ENCODE data around the gene VAPB. TPM values are rescaled to one million over a fixed set of nuclear protein-coding genes. Genes with fewer than 3 reads are reported as not detected.

Gene VAPB
- total RNA-seq, 1 donor = 17.2 TPM

DNA sequence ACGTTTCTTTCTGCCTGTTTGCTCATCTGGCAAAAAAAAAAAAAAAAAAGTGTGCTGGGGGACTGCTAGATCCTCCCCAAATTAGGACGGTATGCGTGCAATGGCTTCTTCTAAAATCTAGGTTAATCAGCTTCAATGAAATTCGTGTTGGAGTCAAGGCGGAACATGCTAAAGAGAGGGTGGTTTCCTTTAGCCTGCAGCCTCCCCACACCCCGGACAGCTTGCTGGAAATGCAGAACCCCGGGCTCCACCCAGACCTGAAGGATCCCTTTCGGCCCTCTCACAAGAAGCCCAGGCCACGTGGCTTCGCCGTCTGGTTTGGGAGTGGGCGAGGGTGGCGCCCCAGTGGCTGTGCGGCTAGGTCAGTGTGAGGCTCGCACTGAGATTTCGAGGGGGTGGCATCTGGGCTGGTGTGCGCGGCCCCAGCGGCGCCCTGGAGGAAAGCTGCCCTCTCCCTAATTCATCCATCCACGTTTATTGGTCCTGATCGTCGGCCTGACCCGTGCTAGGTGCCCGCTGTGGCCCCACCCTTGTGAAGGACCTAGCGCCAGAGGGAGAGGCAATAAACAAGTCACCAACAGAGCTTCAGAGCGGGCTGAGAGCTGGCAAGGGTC is 77.2 kb downstream of the VAPB start:
- H3K4me3 ChIP-seq (ENCODE audit: low read depth, low read length) = no peak overlapping the region
- no peak for TF ChIP-seq CTCF (IDR thresholded peaks at IDR 0.05; ENCODE audit: insufficient read depth, low read length)
- no peak for DNase-seq (ENCODE audit: low read depth)

- no peak for TF ChIP-seq CTCF (IDR thresholded peaks at IDR 0.05; ENCODE audit: insufficient read depth, low read length)
- no peak for DNase-seq (ENCODE audit: low read depth)
- no peak overlapping the region for H3K4me3 ChIP-seq (ENCODE audit: low read depth, low read length)
Observed at GRCh38 chr20:58466729-58467571, 77.9 kb downstream of the VAPB start.

DNA sequence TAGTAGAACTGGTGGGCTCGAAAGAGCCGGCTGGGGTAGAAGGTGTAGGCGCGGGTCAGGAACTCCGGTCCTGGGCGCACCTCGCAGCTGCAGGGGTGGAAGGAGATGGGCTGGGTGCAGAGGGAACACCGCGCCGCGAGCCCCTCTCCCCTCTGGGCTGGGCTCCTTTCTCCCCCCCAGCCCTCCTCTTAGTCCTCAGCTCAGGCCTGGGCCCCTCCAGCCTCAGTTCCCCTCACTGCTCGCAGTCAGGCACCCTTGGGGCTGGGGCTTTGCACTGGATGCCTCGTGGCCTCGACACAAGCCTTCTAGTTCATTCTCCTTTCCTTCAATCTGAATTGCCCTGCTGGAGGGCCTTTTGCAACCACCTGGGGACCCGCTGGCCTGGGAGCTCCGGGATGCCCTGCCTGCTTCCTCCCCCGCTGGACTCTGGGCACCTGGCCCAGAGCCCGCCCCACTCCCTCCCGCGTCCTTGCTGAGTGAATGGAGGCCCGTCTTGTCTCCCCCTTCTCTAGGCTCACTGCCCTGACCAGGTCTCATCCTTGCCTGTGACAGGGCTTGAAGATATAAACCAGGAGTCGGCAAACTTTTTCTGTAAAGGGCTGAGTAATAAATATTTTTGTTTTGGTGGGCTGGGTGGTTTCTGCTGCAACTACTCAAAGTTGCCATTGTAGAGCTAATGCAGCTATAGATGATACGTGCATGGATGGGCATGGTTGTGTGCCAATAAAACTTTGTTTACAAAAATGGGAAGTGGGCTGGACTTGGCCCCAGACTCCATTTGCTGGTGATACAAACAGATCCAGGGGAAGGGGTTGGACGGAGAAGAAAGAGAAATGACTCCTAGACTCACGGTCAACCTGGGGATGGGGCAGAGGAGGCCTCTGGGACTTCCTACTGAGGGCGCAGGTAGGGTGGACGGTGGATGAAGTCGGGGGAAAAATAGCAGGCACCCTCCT is 78.8 kb downstream of the VAPB start:
- no peak for TF ChIP-seq CTCF (IDR thresholded peaks at IDR 0.05; ENCODE audit: insufficient read depth, low read length)
- no peak for DNase-seq (ENCODE audit: low read depth)
- no peak overlapping the region for H3K4me3 ChIP-seq (ENCODE audit: low read depth, low read length)

- no peak for DNase-seq (ENCODE audit: low read depth)
- no peak for TF ChIP-seq CTCF (IDR thresholded peaks at IDR 0.05; ENCODE audit: insufficient read depth, low read length)
- no peak overlapping the region for H3K4me3 ChIP-seq (ENCODE audit: low read depth, low read length)
Observed at GRCh38 chr20:58469616-58470015, 80.6 kb downstream of the VAPB start.

DNA sequence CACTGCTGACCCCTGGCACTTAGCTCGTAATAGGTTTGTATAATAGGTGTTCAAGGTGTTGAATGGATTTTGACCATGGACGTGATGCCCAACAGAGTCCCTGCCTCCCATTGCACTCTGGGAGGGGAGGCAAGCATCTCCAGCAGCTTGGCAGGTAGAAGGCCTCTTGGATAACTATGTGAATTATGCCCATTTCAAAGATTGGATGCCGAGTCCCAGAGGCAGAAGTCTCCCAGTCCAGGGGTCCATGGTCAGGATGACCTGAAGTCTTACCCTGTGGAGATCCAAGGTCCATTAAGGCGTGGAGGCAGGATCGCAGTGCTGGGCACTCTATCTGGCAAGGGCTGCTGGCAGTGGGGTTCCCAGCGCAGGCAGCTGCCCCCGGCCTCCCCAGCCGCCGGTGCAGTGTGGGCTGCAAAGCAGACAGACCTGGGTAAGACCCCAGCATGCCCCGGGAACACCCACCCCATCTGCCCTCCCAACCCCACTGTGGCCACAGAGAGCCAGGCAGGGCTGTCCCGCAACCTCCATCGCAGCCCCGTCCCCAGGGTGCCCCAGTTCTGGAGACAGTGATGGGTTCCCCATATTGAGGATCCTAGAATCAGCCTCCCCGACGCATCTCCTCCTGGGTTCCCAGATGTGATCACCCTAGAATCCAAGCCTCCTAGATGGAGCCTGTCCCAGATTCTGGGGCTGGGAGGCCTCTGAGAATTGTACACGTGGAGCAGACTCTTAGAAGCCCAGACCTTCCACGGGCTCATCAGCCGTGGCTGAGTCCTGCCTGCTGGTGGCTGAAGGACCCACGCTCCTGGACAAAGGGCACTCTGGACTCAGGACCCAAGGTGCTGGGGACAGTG is 81.5 kb downstream of the VAPB start:
- TF ChIP-seq CTCF (IDR thresholded peaks at IDR 0.05; ENCODE audit: insufficient read depth, low read length) = no peak

More for the DNA sequence above, 81.5 kb downstream of the VAPB start:
- DNase-seq (ENCODE audit: low read depth) = no peak
- no peak overlapping the region for H3K4me3 ChIP-seq (ENCODE audit: low read depth, low read length)

Data from fibroblast of the aortic adventitia (primary cell).